GM21576 (cell line): ENCODE data around the gene ESPN.
A peak's percentile ranks its signal among the peaks of the same experiment; 100 is the strongest.

Source experiments
- ATAC-seq: cut with Tn5 transposase; IDR thresholded peaks from one replicate; pipeline ENCODE4 v1.9.1; 2021; ENCODE audit warnings: mild to moderate bottlenecking, moderate library complexity; ENCODE audit not compliant: unreplicated experiment

The ESPN gene

GRCh38 chr1:6409053-6409452 is 15.5 kb upstream of the ESPN start:
- no peak for ATAC-seq

- no peak for ATAC-seq
These were observed 14.8 kb upstream of the ESPN start for GRCh38 chr1:6409733-6410132.

- ATAC-seq: no peak
These were observed 14.2 kb upstream of the ESPN start for GRCh38 chr1:6410248-6410893.

GRCh38 chr1:6412896-6413295 is 11.7 kb upstream of the ESPN start:
- ATAC-seq: no peak

- ATAC-seq: peak; percentile 60
These were observed 10.1 kb upstream of the ESPN start for GRCh38 chr1:6414443-6414844.

- ATAC-seq: no peak
These were observed 9.5 kb upstream of the ESPN start for GRCh38 chr1:6414881-6415626.

GRCh38 chr1:6416295-6416656 is 8.3 kb upstream of the ESPN start:
- ATAC-seq: no peak

- no peak for ATAC-seq
These were observed 7.7 kb upstream of the ESPN start for GRCh38 chr1:6416906-6417305.

GRCh38 chr1:6417961-6418667 is 6.5 kb upstream of the ESPN start:
- ATAC-seq: no peak

GRCh38 chr1:6418668-6419396 is 5.7 kb upstream of the ESPN start:
- no peak for ATAC-seq

GRCh38 chr1:6419397-6419803 is 5.2 kb upstream of the ESPN start:
- no peak for ATAC-seq

GRCh38 chr1:6419804-6420453 is 4.6 kb upstream of the ESPN start, which contains the start of gene HES2:
HES2 (minus strand) TSS chr1:6419919; CDS start chr1:6419820, 99 bp downstream.
- no peak for ATAC-seq

GRCh38 chr1:6420454-6421042 is 4.0 kb upstream of the ESPN start:
- no peak for ATAC-seq

- ATAC-seq: no peak
These were observed 3.3 kb upstream of the ESPN start for GRCh38 chr1:6421266-6421665.

- ATAC-seq: no peak
These were observed 1.1 kb upstream of the ESPN start for GRCh38 chr1:6423321-6423999.

- ATAC-seq: no peak
These were observed 493 bp upstream of the ESPN start for GRCh38 chr1:6424000-6424565.

GRCh38 chr1:6425658-6426057 is 1.1 kb downstream of the ESPN start:
- no peak for ATAC-seq

GRCh38 chr1:6426277-6426971 is 1.8 kb downstream of the ESPN start:
- no peak for ATAC-seq

GRCh38 chr1:6426972-6427350 is 2.4 kb downstream of the ESPN start:
- no peak for ATAC-seq
